EL (cell line): ENCODE data around the gene BDH1.
"Not testable (repeated sequence)": the region's sequence is repeated elsewhere in the genome, so short reads cannot be mapped to it uniquely, and the experiment has no call there.

Experiments used
- DNase-seq: peaks from one replicate; pipeline ENCODE4 v3.0.0-alpha.2; 2016

BDH1 gene

DNA sequence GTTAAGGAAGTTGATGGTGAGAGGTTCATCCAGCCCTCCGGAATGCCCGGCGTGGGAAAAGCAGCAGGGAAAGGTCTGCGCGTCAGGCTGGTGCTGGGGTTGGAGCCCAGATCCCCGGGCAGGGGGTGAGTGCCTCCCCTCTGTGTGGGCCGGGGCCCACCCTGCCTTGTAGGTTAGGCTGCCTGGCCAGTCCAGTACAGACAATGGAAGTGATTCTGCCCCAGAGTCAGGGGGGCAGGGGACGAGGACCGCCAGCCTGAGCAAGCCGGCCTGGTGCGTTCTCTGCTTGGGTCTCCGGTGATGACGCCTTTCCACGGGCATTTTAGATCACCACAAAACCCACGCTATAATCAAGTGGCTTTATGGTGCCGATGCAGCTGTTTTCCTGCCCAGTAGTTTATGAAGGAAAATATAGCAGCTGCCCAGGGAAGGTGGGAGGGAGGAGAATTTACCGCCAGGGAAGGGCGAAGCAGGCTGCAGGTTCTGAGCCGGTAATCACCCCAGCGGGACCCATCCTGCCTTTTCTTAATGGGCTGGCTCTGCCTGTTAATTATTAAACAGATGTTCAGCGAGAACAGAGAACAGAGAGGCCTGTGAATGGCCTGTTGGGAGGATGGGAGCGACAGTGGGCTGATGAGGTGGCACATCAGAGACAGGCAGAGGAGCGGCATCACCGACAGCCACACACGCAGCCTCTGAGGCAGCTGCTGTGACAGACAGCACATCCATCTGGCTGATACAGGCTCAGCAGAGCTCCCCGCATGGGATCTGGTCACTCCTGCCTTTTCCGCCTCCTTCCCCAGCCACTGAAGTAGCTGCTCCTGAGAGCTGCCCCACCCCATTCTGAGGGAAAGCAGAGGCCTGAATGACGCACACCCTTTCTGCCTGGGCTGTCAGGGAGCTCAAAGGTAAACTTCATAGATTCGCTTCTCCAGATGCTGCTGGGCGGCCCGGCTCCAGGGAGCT, 35.2 kb downstream of the BDH1 start:
- DNase-seq: peak; percentile 30

GRCh38 chr3:197519801-197520211, 36.0 kb downstream of the BDH1 start:
- no peak for DNase-seq

DNA sequence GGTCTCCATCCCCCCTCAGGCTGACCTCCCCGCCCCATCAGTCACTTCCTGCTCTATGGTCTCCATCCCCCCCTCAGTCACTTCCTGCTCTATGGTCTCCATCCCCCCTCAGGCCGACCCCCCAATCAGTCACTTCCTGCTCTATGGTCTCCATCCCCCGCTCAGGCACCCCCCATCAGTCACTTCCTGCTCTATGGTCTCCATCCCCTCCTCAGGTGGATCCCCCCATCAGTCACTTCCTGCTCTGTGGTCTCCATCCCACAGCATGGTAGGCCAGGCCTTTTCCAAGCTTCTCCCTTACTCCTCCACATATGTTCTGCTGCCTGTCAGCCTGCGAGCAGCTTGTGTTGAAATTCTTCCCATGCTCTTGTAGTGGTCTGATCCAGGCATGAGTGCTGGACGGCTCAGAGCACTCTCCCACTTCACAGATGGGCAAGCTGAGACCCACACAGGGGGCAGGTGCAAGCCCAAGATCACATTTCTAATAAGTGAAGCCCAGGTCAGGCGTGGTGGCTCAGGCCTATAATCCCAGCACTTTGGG, 36.8 kb downstream of the BDH1 start:
- DNase-seq: no peak

GRCh38 chr3:197517922-197518683, 37.7 kb downstream of the BDH1 start:
- not testable (repeated sequence) for DNase-seq

DNA sequence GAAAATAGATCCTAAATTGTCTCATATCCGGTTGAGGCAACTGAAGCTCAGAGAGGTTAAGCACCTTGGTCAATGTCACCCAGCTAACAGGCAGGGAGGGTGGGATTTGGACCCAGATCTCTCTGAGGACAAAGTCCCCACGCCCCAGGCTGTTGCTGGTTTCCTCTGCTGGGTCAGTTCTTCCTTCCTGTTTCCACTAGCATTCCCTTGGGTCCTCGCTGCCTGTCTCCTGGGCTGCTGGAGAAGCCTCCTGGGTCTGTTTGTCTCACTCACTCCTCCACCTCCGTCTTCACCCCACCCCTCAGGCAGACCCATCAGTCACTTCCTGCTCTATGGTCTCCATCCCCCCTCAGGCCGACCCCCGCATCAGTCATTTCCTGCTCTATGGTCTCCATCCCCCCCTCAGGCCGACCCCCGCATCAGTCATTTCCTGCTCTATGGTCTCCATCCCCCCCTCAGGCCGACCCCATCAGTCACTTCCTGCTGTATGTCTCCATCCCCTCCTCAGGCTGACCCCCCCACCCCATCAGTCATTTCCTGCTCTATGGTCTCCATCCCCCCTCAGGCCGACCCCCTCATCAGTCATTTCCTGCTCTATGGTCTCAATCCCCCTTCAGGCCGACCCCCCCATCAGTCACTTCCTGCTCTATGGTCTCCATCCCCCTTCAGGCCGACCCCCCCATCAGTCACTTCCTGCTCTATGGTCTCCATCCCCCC, 38.7 kb downstream of the BDH1 start:
- peak; percentile 44 for DNase-seq

DNA sequence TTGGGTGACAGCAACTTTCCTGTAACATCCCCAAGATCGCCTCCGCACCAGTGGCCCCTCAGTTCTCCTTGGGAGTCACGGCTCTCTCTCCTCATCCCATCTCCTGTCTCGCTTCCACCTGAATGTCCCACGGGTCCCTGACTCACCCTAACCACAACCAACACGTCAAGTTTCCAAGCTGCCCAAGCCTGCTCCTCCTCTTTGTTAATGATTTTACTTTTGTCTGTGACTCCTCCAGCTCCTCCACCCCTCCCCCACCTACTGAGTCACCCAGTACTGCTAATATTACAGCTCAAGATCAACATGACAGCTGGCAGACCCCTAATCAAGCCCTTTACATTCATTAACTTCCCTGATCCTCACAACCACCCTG, 39.3 kb downstream of the BDH1 start:
- peak; percentile 89 for DNase-seq

- no peak for DNase-seq
These were observed 40.9 kb downstream of the BDH1 start for GRCh38 chr3:197514786-197515355.

DNA sequence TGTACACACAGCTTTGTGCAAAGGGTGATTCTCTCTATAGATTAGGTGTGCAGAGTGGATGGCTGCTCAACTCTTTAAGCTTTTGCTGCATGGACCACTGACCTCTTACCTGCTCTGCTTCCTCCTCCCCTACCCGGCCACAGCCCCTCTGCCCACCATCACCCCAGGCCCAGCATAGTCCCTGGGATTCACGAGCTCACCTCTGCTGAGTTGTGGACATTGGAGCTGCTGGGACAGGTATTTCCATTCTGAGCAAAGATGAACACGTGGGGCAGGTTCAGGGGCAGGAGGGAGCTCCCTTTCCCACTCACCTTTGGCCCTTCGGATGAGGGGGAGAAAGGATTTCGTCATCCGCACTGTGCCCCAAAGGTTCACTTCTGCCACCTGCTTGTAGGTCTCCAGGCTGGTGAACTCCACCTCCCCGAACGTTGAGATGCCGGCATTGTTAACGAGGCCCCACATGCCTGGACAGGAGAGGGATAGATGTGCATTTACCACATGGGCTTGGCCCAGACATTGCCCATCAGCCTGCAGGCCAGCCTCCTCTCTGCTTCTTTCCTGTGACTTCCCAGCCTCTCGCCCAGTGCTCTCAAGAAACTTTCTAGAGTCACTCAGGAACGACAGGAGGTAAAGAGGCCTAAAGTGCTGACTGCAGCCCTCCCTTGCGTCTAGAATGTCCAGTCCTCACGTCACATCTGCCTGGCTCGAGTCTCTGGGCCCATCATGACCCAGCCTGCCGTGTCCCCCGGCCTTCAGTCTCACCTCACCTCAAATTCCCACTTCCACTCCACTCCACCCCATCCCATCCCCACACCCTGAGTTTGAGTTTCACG, 41.6 kb downstream of the BDH1 start:
- no peak for DNase-seq

GRCh38 chr3:197512691-197513571, 42.8 kb downstream of the BDH1 start:
- DNase-seq: no peak

GRCh38 chr3:197511853-197512635, 43.7 kb downstream of the BDH1 start:
- no peak for DNase-seq

DNA sequence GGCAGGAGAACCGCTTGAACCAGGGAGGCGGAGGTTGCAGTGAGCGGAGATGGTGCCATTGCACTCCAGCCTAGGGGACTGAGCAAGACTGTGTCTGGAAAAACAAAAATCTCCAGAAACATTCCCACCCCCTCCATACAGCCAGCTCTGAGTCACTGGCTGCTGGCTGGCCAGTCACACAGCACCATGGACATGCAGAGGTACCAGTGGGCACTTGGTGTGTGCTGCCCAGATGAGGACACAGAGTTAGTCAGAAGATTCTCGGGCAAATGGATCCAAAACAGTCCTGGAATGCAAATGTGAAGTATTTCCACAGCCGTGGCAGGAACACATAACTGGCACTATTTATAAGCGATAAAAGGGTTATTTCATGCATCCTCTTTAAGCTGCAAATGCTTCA, 44.6 kb downstream of the BDH1 start:
- peak; percentile 78 for DNase-seq

GRCh38 chr3:197510642-197511018, 45.1 kb downstream of the BDH1 start:
- DNase-seq: no peak

DNA sequence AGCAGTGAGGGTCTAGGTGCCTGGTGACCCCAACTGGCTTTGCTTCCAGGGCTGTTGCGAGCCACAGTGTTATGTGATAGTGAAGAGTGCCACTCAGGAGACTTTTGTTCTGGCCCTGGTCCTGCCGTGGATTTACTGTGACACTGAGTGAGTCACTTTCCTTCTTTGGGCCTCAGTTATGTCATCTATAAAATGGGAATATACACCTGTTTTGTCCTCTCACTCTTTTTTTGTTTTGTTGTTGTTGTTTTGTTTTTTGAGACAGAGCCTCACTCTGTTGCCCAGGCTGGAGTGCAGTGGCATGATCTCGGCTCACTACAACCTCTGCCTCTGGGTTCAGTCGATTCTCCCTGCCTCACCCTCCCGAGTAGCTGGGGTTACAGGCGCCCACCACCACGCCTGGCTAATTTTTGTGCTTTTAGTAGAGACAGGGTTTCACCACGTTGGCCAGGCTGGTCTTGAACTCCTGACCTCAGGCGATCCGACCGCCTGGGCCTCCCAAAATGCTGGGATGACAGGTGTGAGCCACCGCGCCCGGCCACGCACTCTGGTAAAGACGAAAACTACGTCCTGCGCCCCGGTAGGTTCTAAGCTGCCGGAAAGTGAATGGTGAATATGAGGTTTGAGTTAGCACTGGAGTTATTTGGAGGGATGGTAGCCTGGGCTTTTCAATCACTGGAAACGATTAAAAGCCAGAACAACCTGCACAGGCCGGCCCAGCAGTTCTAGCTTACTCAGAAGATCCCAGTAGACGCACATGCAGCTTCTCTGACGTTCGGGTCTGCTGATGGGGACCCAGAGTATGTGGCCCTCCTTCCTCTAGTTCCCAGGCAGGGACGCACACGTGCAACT, 46.6 kb downstream of the BDH1 start:
- no peak for DNase-seq

DNA sequence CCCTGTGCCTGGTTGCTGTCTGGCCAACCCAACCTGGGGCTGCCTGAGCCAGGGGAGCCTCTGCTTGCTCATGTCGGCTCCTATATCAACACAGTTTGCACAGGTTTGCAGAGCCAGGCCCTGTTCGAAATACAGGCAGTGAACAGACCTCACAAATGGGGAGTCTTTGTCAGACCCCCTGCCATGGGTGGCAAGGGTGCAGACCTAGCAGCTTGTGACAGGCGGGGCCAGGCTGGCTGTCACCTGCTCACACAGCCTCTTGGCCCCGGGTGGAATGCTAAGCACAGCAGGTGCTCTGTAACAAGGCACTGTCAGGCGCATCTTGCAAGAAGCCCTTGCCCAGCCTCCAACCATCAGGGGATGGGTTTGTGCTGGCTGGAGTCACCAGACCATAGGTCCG, 47.3 kb downstream of the BDH1 start:
- no peak for DNase-seq

GRCh38 chr3:197508051-197508451, 47.7 kb downstream of the BDH1 start:
- no peak for DNase-seq

DNA sequence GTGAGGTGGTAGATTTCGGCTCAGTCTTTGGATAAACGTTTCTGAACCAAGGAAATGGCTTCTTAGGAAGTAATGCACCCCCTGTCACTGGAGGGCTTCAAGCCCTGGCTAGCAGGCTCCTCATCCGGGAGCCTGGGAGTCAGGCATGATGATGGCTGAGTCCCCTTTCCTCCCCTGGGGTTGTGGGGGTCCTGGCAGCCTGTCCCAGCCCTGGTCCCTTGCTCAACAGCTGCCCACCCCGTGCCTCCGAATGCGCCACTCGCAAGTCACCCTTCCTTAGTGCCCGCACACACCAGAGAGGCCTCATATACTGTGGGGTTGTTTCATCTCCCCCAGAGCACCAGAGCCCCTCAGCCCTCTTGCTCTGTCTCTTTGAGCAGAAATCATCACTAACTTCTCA, 48.2 kb downstream of the BDH1 start:
- no peak for DNase-seq

GRCh38 chr3:197507081-197507480, 48.7 kb downstream of the BDH1 start:
- DNase-seq: no peak

DNA sequence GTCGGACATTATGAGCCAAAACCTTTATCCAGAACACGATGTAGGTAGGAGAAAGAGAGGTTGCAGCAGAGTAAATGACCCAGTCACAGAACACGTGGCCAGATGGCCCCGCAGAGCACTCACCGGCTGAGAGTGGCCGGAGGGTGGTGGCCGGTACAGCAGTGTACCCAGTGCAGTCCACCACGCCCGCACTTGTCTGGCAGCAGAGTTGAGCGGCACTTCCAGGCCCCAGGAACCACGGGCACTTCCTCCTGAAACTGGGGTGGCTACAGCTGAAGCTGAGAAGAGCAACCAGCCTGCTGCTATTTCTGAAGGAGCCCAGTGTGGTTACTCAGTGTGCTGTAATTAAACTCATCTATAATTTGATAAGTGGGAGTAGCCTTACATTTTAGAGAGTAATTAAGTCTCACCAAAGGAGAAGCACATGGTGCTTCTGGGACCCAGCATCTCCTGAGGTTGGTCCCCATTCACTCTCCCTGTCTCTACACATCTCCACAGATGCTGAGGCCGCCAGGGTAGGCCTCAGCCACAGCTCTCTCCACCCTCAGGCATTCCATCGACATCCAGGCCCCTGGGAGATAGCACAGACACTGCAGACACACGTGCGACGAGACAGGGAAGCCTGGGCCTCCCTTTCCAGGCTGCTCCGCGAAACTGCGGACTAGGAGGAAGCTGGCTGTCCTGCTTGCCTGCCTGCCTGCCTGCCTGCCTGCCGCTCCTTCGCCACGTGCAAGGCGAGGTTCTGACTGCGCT, 49.8 kb downstream of the BDH1 start:
- DNase-seq: no peak
